ENCODE data around the gene NHLRC4.

GRCh38 chr16:521381-522210, 45.2 kb upstream of the NHLRC4 start:
- TF ChIP-seq CTCF (IDR thresholded peaks at IDR 0.05; ENCODE audit: insufficient read depth, low read length) = no peak
- TF ChIP-seq REST (IDR thresholded peaks at IDR 0.05; ENCODE audit: insufficient replicate concordance, low read depth) = no peak
- TF ChIP-seq SPI1 (IDR thresholded peaks at IDR 0.05; ENCODE audit: borderline replicate concordance, low read depth) = no peak
- no peak for TF ChIP-seq POLR2AphosphoS5 (IDR thresholded peaks at IDR 0.05; ENCODE audit: low read depth)
- TF ChIP-seq GABPA (IDR thresholded peaks at IDR 0.05; ENCODE audit: low read depth) = no peak
